ENCODE results near the gene OASL. TPM values are rescaled to one million over a fixed set of nuclear protein-coding genes. Genes with fewer than 3 reads are reported as not detected.

The OASL gene
- total and polyA plus RNA-seq, 9 of the 15 experiments (the other 6 are each of a cell fraction or from before 2014, with no cell fraction given) = 0.14 TPM; not detected in 8

DNA sequence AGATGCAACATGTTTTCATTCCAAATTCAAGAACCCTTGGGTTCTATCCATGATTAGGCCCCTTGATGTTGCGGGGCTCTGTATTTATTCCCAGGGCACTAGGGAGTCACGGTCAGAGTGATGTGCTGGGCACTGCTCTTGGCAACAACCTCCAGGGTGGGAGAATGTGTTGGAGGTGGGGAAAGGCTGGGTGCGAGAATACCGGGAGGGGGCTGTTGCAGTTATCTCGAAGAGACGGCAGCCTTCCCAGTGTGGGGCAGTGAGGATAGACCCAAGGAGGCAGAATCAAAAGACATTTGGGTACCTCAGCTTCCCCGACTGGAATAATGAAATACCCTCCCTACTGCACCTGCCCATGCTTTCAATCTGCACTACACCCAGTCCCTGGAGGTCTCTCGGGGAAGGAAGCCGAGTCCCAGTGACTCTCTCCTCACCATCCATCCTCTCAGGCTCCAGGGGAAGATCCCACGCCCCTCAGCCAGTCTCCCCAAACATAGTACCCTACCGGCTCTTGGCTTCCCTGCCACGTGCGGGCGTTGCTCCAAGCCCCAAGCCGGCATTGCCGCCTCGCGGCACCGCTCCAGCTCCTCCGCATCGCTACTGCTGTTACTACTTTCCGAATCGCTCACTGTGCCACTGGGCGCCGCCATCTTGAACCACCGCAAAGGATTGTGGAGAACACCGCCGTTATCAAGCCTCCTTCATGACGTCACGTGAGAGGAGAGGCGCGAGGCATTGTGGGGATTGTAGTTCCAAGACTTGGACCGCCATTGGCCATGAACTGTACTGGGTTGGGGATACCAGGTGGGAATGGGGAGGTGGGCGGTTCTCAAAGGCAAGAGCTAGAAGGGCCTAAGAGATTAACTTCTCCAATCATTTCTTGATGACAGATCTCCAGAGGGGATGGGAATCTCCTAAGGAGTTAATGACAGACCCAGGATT is 22.9 kb downstream of the OASL start, which contains the start of gene C12orf43 (continued):
- TF ChIP-seq E2F6 (IDR thresholded peaks at IDR 0.05; ENCODE audit: borderline replicate concordance in 1 of 2, extremely low read depth in 1 of 2, insufficient read depth in 1 of 2, insufficient read length in 1 of 2, low read depth in 1 of 2, low read length in 1 of 2, poor library complexity in 1 of 2, severe bottlenecking in 1 of 2) = no peak
- TF ChIP-seq KAT8 (IDR thresholded peaks at IDR 0.05; ENCODE audit: low read depth) = 0 out of 2 replicates have a peak, but pooled peaks have one; percentile 50
- TF ChIP-seq SMARCB1 (IDR thresholded peaks at IDR 0.05; ENCODE audit: insufficient read length, low read depth) = no peak
- peak; percentile 92 for TF ChIP-seq SAP30 (IDR thresholded peaks at IDR 0.05; ENCODE audit: borderline replicate concordance, insufficient read depth, low read depth, low read length, poor library complexity, severe bottlenecking)
- TF ChIP-seq HMG20B (CRISPR knock-in tag; IDR thresholded peaks at IDR 0.05) = no peak
- no peak for TF ChIP-seq SPI1 (IDR thresholded peaks at IDR 0.05; ENCODE audit: borderline replicate concordance, low read depth, low read length)
- peak; percentile 67 for TF ChIP-seq NR2C1 (IDR thresholded peaks at IDR 0.05)
- TF ChIP-seq NR2C1 (tag; IDR thresholded peaks at IDR 0.05) = peak; percentile 76
- TF ChIP-seq ZNF165 (CRISPR knock-in tag; IDR thresholded peaks at IDR 0.05; ENCODE audit: borderline replicate concordance) = 0 out of 2 replicates have a peak, but pooled peaks have one; percentile 61
- peak; percentile 66 for TF ChIP-seq CHD2 (IDR thresholded peaks at IDR 0.05; ENCODE audit: low read depth, low read length)
- TF ChIP-seq SP2 (IDR thresholded peaks at IDR 0.05; ENCODE audit: extremely low read depth, low read depth, low read length, poor library complexity, severe bottlenecking) = no peak
- TF ChIP-seq, protein P1, sequence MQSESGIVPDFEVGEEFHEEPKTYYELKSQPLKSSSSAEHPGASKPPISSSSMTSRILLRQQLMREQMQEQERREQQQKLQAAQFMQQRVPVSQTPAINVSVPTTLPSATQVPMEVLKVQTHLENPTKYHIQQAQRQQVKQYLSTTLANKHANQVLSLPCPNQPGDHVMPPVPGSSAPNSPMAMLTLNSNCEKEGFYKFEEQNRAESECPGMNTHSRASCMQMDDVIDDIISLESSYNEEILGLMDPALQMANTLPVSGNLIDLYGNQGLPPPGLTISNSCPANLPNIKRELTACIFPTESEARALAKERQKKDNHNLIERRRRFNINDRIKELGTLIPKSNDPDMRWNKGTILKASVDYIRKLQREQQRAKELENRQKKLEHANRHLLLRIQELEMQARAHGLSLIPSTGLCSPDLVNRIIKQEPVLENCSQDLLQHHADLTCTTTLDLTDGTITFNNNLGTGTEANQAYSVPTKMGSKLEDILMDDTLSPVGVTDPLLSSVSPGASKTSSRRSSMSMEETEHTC (IDR thresholded peaks at IDR 0.05) = no peak
- TF ChIP-seq FOXK2 (conservative IDR thresholded peaks at IDR 0.05 in 1 of 2, IDR thresholded peaks at IDR 0.05 in 1 of 2; ENCODE audit: low read depth in 2 of 2) = peak; percentile 71 to 86
- no peak for TF ChIP-seq HOMEZ (CRISPR knock-in tag; IDR thresholded peaks at IDR 0.05)
- no peak for TF ChIP-seq ZNF280B (CRISPR knock-in tag; IDR thresholded peaks at IDR 0.05)
- TF ChIP-seq CREB3 (tag; conservative IDR thresholded peaks at IDR 0.05; ENCODE audit: low read depth) = no peak
- peak; percentile 98 for TF ChIP-seq C11orf30 (IDR thresholded peaks at IDR 0.05; ENCODE audit: low read depth)
- peak; percentile 69; the same call in 1 of the 2 replicates for TF ChIP-seq ZNF197 (CRISPR knock-in tag; IDR thresholded peaks at IDR 0.05; ENCODE audit: low read depth)
- TF ChIP-seq ZSCAN29 (IDR thresholded peaks at IDR 0.05) = no peak
- no peak for TF ChIP-seq RFX5 (IDR thresholded peaks at IDR 0.05; ENCODE audit: low read depth, low read length)
